ENCODE measurements around the gene AIP.

AIP gene

GRCh38 chr11:67453816-67454732 lies 28.8 kb upstream of the AIP start:
- H3K36me3 ChIP-seq (replicated peaks; ENCODE audit: low read depth, low read length) = no peaks in the 10 kb centered on the region
- no peak overlapping the region for H3K27ac ChIP-seq (ENCODE audit: low read length)
- H3K4me2 ChIP-seq (ENCODE audit: low read length) = no peak overlapping the region
- H2AFZ ChIP-seq (ENCODE audit: low read depth, low read length) = no peak overlapping the region
- no peaks in the 10 kb centered on the region; the same call in 1 of the 2 replicates for H3K9me3 ChIP-seq (ENCODE audit: insufficient read depth, low read length)
- no peak overlapping the region for H3K4me3 ChIP-seq (ENCODE audit: low read length)
- no peaks in the 10 kb centered on the region for H4K20me1 ChIP-seq (ENCODE audit: insufficient read depth, low read length)
- H3K79me2 ChIP-seq (ENCODE audit: low read length) = no peaks in the 10 kb centered on the region
- no peak overlapping the region for H3K9ac ChIP-seq (ENCODE audit: low read length)
- H3K4me1 ChIP-seq (ENCODE audit: low read length) = peaks cover 7% of the 10 kb centered on the region
- no peak for TF ChIP-seq EZH2phosphoT487 (IDR thresholded peaks at IDR 0.05; ENCODE audit: low read depth)
- TF ChIP-seq, protein P1, sequence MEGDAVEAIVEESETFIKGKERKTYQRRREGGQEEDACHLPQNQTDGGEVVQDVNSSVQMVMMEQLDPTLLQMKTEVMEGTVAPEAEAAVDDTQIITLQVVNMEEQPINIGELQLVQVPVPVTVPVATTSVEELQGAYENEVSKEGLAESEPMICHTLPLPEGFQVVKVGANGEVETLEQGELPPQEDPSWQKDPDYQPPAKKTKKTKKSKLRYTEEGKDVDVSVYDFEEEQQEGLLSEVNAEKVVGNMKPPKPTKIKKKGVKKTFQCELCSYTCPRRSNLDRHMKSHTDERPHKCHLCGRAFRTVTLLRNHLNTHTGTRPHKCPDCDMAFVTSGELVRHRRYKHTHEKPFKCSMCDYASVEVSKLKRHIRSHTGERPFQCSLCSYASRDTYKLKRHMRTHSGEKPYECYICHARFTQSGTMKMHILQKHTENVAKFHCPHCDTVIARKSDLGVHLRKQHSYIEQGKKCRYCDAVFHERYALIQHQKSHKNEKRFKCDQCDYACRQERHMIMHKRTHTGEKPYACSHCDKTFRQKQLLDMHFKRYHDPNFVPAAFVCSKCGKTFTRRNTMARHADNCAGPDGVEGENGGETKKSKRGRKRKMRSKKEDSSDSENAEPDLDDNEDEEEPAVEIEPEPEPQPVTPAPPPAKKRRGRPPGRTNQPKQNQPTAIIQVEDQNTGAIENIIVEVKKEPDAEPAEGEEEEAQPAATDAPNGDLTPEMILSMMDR (IDR thresholded peaks at IDR 0.05; ENCODE audit: low read depth, low read length) = no peak
- H3K27me3 ChIP-seq (ENCODE audit: low read depth, low read length) = 0 out of 2 replicates have a peak, but pooled peaks cover 2% of the 10 kb centered on the region

GRCh38 chr11:67455054-67455453 lies 27.8 kb upstream of the AIP start, which contains the start of gene CABP4:
Gene CABP4, plus strand, starts transcription at chr11:67455354. Its CDS starts 70 bp downstream, at chr11:67455424.
- Histone ChIP-seq H3K27ac (ENCODE audit: low read length) (no peak within 1 kb of the TSS), H3K4me2 (ENCODE audit: low read length) (no peak within 1 kb of the TSS), H2AFZ (ENCODE audit: low read depth, low read length) (no peak within 1 kb of the TSS), H3K4me3 (ENCODE audit: low read length) (no peak within 1 kb of the TSS), H3K36me3 (replicated peaks; ENCODE audit: low read depth, low read length) (no peaks in the 10 kb centered on the region), H3K4me1 (ENCODE audit: low read length) (peaks cover 14% of the 10 kb centered on the region), H4K20me1 (ENCODE audit: insufficient read depth, low read length) (no peaks in the 10 kb centered on the region), H3K27me3 (ENCODE audit: low read depth, low read length) (no peaks in the 10 kb centered on the region), H3K9ac (ENCODE audit: low read length) (no peak within 1 kb of the TSS), H3K79me2 (ENCODE audit: low read length) (no peaks in the 10 kb centered on the region), H3K9me3 (ENCODE audit: insufficient read depth, low read length) (peaks cover 4% of the 10 kb centered on the region; the same call in 1 of the 2 replicates)
- TF ChIP-seq EZH2phosphoT487 (IDR thresholded peaks at IDR 0.05; ENCODE audit: low read depth) = no peak
- TF ChIP-seq, protein P1 (IDR thresholded peaks at IDR 0.05; ENCODE audit: low read depth, low read length) = no peak

- peaks cover 4% of the 10 kb centered on the region; the same call in 1 of the 2 replicates for H3K9me3 ChIP-seq (ENCODE audit: insufficient read depth, low read length)
- no peak overlapping the region for H3K4me3 ChIP-seq (ENCODE audit: low read length)
- no peaks in the 10 kb centered on the region for H3K36me3 ChIP-seq (replicated peaks; ENCODE audit: low read depth, low read length)
- H3K4me1 ChIP-seq (ENCODE audit: low read length) = peaks cover 20% of the 10 kb centered on the region
- H3K79me2 ChIP-seq (ENCODE audit: low read length) = no peaks in the 10 kb centered on the region
- H2AFZ ChIP-seq (ENCODE audit: low read depth, low read length) = no peak overlapping the region
- TF ChIP-seq EZH2phosphoT487 (IDR thresholded peaks at IDR 0.05; ENCODE audit: low read depth) = no peak
- TF ChIP-seq, protein P1 (IDR thresholded peaks at IDR 0.05; ENCODE audit: low read depth, low read length) = no peak
- no peak overlapping the region for H3K4me2 ChIP-seq (ENCODE audit: low read length)
- no peaks in the 10 kb centered on the region for H4K20me1 ChIP-seq (ENCODE audit: insufficient read depth, low read length)
- no peak overlapping the region for H3K27ac ChIP-seq (ENCODE audit: low read length)
- no peaks in the 10 kb centered on the region for H3K27me3 ChIP-seq (ENCODE audit: low read depth, low read length)
- H3K9ac ChIP-seq (ENCODE audit: low read length) = no peak overlapping the region
These were observed 26.6 kb upstream of the AIP start for GRCh38 chr11:67456068-67456705.

GRCh38 chr11:67457453-67457852 lies 25.4 kb upstream of the AIP start:
- no peak overlapping the region for H3K4me2 ChIP-seq (ENCODE audit: low read length)
- H4K20me1 ChIP-seq (ENCODE audit: insufficient read depth, low read length) = no peaks in the 10 kb centered on the region
- H3K9me3 ChIP-seq (ENCODE audit: insufficient read depth, low read length) = peaks cover 4% of the 10 kb centered on the region; the same call in 1 of the 2 replicates
- TF ChIP-seq EZH2phosphoT487 (IDR thresholded peaks at IDR 0.05; ENCODE audit: low read depth) = no peak
- TF ChIP-seq, protein P1 (IDR thresholded peaks at IDR 0.05; ENCODE audit: low read depth, low read length) = no peak
- H3K4me1 ChIP-seq (ENCODE audit: low read length) = peaks cover 20% of the 10 kb centered on the region
- no peak overlapping the region for H2AFZ ChIP-seq (ENCODE audit: low read depth, low read length)
- no peak overlapping the region for H3K9ac ChIP-seq (ENCODE audit: low read length)
- H3K36me3 ChIP-seq (replicated peaks; ENCODE audit: low read depth, low read length) = no peaks in the 10 kb centered on the region
- H3K27ac ChIP-seq (ENCODE audit: low read length) = no peak overlapping the region
- H3K79me2 ChIP-seq (ENCODE audit: low read length) = no peaks in the 10 kb centered on the region
- H3K4me3 ChIP-seq (ENCODE audit: low read length) = no peak overlapping the region
- no peaks in the 10 kb centered on the region for H3K27me3 ChIP-seq (ENCODE audit: low read depth, low read length)
